ENCODE measurements around the gene LMO4. TPM values are rescaled to one million over a fixed set of nuclear protein-coding genes. Genes with fewer than 3 reads are reported as not detected.

LMO4 gene
- total RNA-seq, 1 donor from 2014 or later, result 35.1 TPM

DNA sequence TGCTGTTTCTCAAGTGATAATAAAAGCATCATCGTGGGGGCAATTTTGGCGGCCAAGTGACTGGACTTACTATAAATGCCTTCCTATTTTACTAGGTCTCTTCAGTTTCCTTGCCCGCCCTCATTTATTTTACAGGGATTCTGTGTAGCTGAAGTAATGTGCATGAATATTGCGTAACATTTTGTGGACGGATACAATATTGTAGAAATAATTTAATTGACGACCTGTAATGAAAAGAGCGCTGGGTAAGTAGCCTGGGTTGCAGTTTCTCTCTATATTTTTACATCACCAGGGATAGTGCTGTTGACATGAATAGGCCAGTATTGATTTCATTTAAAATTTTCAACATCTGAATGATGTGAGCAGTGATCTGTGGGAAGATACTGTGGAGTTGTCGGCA lies 28.1 kb upstream of the LMO4 start:
- Histone ChIP-seq H3K9me3 (replicated peaks) (no peaks in the 10 kb centered on the region), H3K4me3 (no peak overlapping the region), H3K27me3 (ENCODE audit: low read depth) (no peaks in the 10 kb centered on the region), H3K4me1 (no peaks in the 10 kb centered on the region), H3K27ac (replicated peaks) (no peak overlapping the region), H3K36me3 (no peaks in the 10 kb centered on the region)
- intact Hi-C loops (cut with micrococcal nuclease), result no loop called here
- TF ChIP-seq, protein P1, sequence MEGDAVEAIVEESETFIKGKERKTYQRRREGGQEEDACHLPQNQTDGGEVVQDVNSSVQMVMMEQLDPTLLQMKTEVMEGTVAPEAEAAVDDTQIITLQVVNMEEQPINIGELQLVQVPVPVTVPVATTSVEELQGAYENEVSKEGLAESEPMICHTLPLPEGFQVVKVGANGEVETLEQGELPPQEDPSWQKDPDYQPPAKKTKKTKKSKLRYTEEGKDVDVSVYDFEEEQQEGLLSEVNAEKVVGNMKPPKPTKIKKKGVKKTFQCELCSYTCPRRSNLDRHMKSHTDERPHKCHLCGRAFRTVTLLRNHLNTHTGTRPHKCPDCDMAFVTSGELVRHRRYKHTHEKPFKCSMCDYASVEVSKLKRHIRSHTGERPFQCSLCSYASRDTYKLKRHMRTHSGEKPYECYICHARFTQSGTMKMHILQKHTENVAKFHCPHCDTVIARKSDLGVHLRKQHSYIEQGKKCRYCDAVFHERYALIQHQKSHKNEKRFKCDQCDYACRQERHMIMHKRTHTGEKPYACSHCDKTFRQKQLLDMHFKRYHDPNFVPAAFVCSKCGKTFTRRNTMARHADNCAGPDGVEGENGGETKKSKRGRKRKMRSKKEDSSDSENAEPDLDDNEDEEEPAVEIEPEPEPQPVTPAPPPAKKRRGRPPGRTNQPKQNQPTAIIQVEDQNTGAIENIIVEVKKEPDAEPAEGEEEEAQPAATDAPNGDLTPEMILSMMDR (IDR thresholded peaks at IDR 0.05; ENCODE audit: borderline replicate concordance), result no peak
- no peak for DNase-seq

DNA sequence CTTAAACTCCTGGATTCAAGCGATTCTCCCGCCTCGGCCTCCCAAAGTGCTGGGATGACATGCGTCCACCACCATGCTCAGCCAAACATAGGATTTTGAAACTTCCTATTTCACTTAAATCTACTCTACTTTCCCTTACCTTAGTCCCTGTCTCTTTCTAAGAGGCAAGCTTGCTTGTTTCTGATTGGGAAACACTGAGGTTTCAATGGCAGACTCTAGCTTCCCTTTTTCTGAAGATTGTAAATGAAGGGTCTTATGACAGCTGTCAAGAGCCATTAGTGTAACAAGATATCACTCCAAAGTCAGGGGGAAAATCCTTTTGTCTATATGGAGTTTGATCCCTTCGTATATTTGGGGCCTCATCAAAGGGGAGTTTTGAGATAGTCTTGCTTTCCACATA lies 23.5 kb upstream of the LMO4 start:
- no peak for DNase-seq
- Histone ChIP-seq H3K9me3 (replicated peaks) (no peaks in the 10 kb centered on the region), H3K36me3 (no peaks in the 10 kb centered on the region), H3K4me1 (no peaks in the 10 kb centered on the region), H3K27ac (replicated peaks) (no peak overlapping the region), H3K27me3 (ENCODE audit: low read depth) (no peaks in the 10 kb centered on the region), H3K4me3 (no peak overlapping the region)
- TF ChIP-seq, protein P1 (IDR thresholded peaks at IDR 0.05; ENCODE audit: borderline replicate concordance), result no peak
- intact Hi-C loops (cut with micrococcal nuclease), result no loop called here

DNA sequence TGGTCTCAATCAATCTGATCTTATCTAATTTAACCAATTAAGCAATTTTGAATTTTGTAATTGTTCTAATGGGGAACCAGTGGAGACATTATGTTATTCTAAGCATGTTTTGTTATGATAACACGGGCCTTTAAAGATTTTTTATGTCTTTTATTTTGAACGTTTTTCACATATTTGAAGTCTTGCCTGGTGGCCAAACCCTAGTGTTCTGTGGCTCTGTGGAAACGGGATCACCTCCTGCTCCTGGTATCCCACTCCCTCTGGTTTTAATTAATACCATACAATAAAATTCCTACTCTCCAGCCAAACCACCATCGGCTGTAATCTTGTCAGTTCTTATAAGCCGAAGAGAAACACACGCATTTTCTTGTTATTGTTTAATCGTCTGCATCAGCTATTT lies 22.9 kb upstream of the LMO4 start:
- intact Hi-C loops (cut with micrococcal nuclease), result no loop called here
- DNase-seq, result no peak
- Histone ChIP-seq H3K4me3 (no peak overlapping the region), H3K36me3 (no peaks in the 10 kb centered on the region), H3K27me3 (ENCODE audit: low read depth) (no peaks in the 10 kb centered on the region), H3K4me1 (no peaks in the 10 kb centered on the region), H3K27ac (replicated peaks) (no peak overlapping the region), H3K9me3 (replicated peaks) (no peaks in the 10 kb centered on the region)
- TF ChIP-seq, protein P1 (IDR thresholded peaks at IDR 0.05; ENCODE audit: borderline replicate concordance), result no peak

DNA sequence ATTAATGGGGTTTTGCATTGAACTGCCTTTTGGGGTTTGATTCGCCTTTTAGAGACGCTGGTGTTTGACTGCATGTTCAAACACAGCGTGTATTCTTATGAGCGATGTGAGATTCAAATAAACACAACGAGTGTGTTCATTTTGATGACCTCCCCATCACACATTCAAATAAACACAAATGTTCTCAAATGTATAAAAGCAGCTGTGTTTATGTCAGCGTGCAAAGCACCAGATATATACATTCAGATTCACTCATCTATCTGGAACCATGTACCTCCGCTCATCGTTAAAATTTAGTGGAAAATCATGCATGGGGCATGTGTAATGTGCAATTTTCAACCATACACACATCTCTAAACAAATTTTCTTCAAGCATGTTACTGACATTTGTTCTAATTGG lies 21.4 kb upstream of the LMO4 start:
- Histone ChIP-seq H3K9me3 (replicated peaks) (no peaks in the 10 kb centered on the region), H3K36me3 (no peaks in the 10 kb centered on the region), H3K27ac (replicated peaks) (no peak overlapping the region), H3K27me3 (ENCODE audit: low read depth) (no peaks in the 10 kb centered on the region), H3K4me1 (no peaks in the 10 kb centered on the region), H3K4me3 (no peak overlapping the region)
- intact Hi-C loops (cut with micrococcal nuclease), result no loop called here
- DNase-seq, result no peak
- TF ChIP-seq, protein P1 (IDR thresholded peaks at IDR 0.05; ENCODE audit: borderline replicate concordance), result no peak

DNA sequence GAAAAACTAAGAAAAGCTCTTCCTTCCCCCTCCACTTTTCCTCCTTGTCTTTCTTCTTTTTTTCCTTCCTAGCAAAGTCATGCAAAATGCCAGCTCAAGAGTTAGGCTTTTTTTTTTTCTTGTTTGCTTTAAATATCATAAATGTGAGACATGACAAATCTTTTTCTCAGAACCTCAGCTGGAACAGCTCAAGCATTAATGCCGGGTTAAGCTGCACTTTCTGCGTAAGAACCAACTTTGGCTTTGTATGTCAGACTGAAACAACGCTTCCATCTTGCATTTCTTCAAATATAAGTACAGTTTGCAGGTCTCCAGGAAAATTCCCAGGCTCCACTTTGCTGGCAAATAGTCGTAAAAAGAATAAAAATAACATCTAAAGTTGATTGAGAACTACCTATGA lies 20.7 kb upstream of the LMO4 start:
- H3K9me3 ChIP-seq (replicated peaks), result no peaks in the 10 kb centered on the region
- DNase-seq, result no peak
- H3K27ac ChIP-seq (replicated peaks), result no peak overlapping the region
- H3K27me3 ChIP-seq (ENCODE audit: low read depth), result no peaks in the 10 kb centered on the region
- H3K4me1 ChIP-seq, result no peaks in the 10 kb centered on the region
- intact Hi-C loops (cut with micrococcal nuclease), result no loop called here
- H3K36me3 ChIP-seq, result no peaks in the 10 kb centered on the region
- TF ChIP-seq, protein P1 (IDR thresholded peaks at IDR 0.05; ENCODE audit: borderline replicate concordance), result no peak
- no peak overlapping the region for H3K4me3 ChIP-seq

DNA sequence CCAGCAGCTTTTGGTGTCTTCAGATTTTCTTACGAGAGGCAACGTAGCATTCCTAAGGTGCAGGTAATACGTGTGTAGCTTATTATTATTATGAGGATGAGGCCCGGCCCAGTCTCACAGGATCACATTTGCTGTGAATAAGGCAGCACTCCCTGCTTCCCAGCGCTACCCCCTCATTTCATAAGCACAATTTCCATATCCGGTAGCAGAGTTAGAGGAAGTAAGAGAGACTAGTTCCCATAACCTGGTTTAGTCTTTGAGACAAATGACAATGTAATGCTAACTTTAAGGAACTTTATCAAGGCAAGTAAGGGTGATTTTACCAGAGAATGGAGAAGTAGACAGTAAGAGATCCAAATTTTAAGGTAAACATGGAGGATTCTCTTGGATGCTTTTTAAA lies 14.6 kb upstream of the LMO4 start:
- Histone ChIP-seq H3K27ac (replicated peaks) (no peak overlapping the region), H3K4me1 (no peaks in the 10 kb centered on the region), H3K4me3 (no peak overlapping the region), H3K27me3 (ENCODE audit: low read depth) (no peaks in the 10 kb centered on the region), H3K9me3 (replicated peaks) (no peaks in the 10 kb centered on the region), H3K36me3 (no peaks in the 10 kb centered on the region)
- TF ChIP-seq, protein P1 (IDR thresholded peaks at IDR 0.05; ENCODE audit: borderline replicate concordance), result no peak
- DNase-seq, result no peak
- intact Hi-C loops (cut with micrococcal nuclease), result no loop called here

All from left ventricle myocardium inferior (tissue), 1 donor.